CD4-positive, alpha-beta T cell (primary cell): ENCODE data around the gene CISH. TPM values are rescaled to one million over a fixed set of nuclear protein-coding genes. Genes with fewer than 3 reads are reported as not detected.

Experiments used
- ATAC-seq: fragments of 200-7000 bp; cut with Tn5 transposase; one replicate; pipeline ENCODE4 v1.10.0; 2022; ENCODE audit warnings: mild to moderate bottlenecking; ENCODE audit not compliant: poor library complexity
- CTCF ChIA-PET: fragments of 350-600 bp; sonication (Branson Sonifier 250); formaldehyde crosslinking; loops from one replicate; lab custom pipeline; 2021; ENCODE audit warnings: antibody characterized with exemption, inconsistent platforms; lab: Charles Lee
- POLR2A ChIA-PET: fragments of 350-600 bp; sonication (Branson Sonifier 250); formaldehyde crosslinking; loops from one replicate; lab custom pipeline; 2021; ENCODE audit warnings: antibody characterized with exemption, inconsistent platforms; lab: Charles Lee
- DNase-seq, 14 experiments: peaks; one replicate each; pipeline ENCODE4 v3.0.0-alpha.2; 2013 to 2020; ENCODE audit warnings: mixed read lengths in 2 of 14
- H3K27ac ChIP-seq, 2 donors: one replicate each; pipeline versions ENCODE4 v1.5.1 to v1.7.0; 2013; ENCODE audit warnings: low read length in 2 of 2, low read depth in 1 of 2, mild to moderate bottlenecking in 1 of 2
- H3K27me3 ChIP-seq, 2 experiments: 1 replicate in 1 of 2; 2 replicates in 1 of 2; pipeline versions ENCODE4 v1.6.1 to v1.7.0; 2013; ENCODE audit warnings: low read length in 2 of 2, control low read depth in 1 of 2, mild to moderate bottlenecking in 1 of 2, moderate library complexity in 1 of 2; ENCODE audit not compliant: insufficient read depth in 2 of 2, control insufficient read depth in 1 of 2
- H3K36me3 ChIP-seq: one replicate; pipeline ENCODE4 v1.6.1; 2013; ENCODE audit warnings: low read length, control low read depth; ENCODE audit not compliant: insufficient read depth
- H3K4me1 ChIP-seq: one replicate; pipeline ENCODE4 v1.6.1; 2013; ENCODE audit warnings: low read length, control low read depth; ENCODE audit not compliant: insufficient read depth
- H3K4me3 ChIP-seq: one replicate; pipeline ENCODE4 v1.5.1; 2013; ENCODE audit warnings: mild to moderate bottlenecking, low read length, moderate library complexity
- H3K9me3 ChIP-seq, 2 experiments: 1 replicate in 1 of 2; 2 replicates in 1 of 2; pipeline versions ENCODE4 v1.6.1 to v1.7.0; 2013; ENCODE audit warnings: low read length in 2 of 2, mild to moderate bottlenecking in 2 of 2, control low read depth in 1 of 2, moderate library complexity in 1 of 2; ENCODE audit not compliant: control insufficient read depth in 1 of 2, insufficient read depth in 1 of 2
- H3K27ac Mint-ChIP-seq: one replicate; pipeline ENCODE4 v1.8.0; 2020; ENCODE audit warnings: mixed read lengths
- H3K27me3 Mint-ChIP-seq: one replicate; pipeline ENCODE4 v1.8.0; 2021; ENCODE audit warnings: mixed read lengths
- H3K36me3 Mint-ChIP-seq: one replicate; pipeline ENCODE4 v1.8.0; 2021; ENCODE audit warnings: low read depth, mixed read lengths
- H3K4me1 Mint-ChIP-seq: one replicate; pipeline ENCODE4 v1.8.0; 2021; ENCODE audit warnings: low read depth, mixed read lengths
- H3K4me3 Mint-ChIP-seq: one replicate; pipeline ENCODE4 v1.8.0; 2020; ENCODE audit warnings: mild to moderate bottlenecking, mixed read lengths
- H3K9me3 Mint-ChIP-seq: one replicate; pipeline ENCODE4 v1.8.0; 2020; ENCODE audit warnings: mixed read lengths
- intact Hi-C, 2 experiments: fragments of 100-400 bp; cut with DNase I in 1 of 2; cut with micrococcal nuclease in 1 of 2; formaldehyde crosslinking; loops; one replicate each; pipeline versions ENCODE4 v1.15.1 to v1.9.0; 2023 to 2025; cut with DNase I, micrococcal nuclease
- total RNA-seq, 174 experiments: library from RNA in 2 of 174; stranded (reverse) in 2 of 174; gene quantifications; one replicate each; pipeline ENCODE4 v1.2.3 and lab custom pipeline; 2021 to 2026
- TF ChIP-seq, protein P1 (sequence below): fragments of 200-600 bp; IDR thresholded peaks from one replicate; pipeline ENCODE4 v1.8.0; 2022; ENCODE audit warnings: antibody characterized with exemption, mild to moderate bottlenecking

Gene CISH
- total RNA-seq, 2 experiments from 2014 or later: 3.5 to 3.7 TPM

DNA sequence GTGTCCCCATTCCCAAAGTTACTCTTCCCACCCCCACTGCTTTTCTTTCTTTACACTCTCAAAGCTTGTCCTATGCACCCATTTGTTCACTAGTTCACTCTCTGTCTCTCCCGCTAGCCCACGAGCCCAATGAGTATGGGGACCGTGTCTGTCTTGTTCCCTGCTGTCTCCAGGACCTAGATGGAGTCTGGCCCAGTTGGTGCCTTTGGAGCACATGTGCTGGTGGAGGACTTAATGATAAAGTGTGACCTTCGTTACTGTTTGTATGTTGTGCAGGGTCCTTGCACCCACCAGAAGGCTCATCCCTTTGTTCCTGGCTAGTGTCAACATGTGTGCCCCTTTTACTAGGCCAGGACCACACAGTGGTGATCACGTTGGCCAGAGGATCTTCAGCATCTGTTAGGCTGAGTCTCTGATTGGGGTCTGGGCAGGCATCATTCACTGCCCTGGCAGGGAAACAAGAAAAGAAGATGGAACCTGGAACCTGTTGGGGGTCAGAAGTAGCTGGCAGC, 7.4 kb downstream of the CISH start:
- Histone ChIP-seq H3K4me1 (peaks cover 100% of the 10 kb centered on the region), H3K9me3 (no peaks in the 10 kb centered on the region), H3K27ac (peak overlapping the region; percentile 73 to 86), H3K27me3 (no peaks in the 10 kb centered on the region), H3K36me3 (peaks cover 66% of the 10 kb centered on the region), H3K4me3 (no peak overlapping the region)
- POLR2A ChIA-PET: interaction anchor here (1.1 to 20.8 kb wide), 4 partner anchors 12 to 32 kb away, joined by 3 to 446 read pairs (median 38); partner anchors contain the start of genes C3orf18 and HEMK1
- TF ChIP-seq, protein P1, sequence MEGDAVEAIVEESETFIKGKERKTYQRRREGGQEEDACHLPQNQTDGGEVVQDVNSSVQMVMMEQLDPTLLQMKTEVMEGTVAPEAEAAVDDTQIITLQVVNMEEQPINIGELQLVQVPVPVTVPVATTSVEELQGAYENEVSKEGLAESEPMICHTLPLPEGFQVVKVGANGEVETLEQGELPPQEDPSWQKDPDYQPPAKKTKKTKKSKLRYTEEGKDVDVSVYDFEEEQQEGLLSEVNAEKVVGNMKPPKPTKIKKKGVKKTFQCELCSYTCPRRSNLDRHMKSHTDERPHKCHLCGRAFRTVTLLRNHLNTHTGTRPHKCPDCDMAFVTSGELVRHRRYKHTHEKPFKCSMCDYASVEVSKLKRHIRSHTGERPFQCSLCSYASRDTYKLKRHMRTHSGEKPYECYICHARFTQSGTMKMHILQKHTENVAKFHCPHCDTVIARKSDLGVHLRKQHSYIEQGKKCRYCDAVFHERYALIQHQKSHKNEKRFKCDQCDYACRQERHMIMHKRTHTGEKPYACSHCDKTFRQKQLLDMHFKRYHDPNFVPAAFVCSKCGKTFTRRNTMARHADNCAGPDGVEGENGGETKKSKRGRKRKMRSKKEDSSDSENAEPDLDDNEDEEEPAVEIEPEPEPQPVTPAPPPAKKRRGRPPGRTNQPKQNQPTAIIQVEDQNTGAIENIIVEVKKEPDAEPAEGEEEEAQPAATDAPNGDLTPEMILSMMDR: no peak
- H3K27me3 Mint-ChIP-seq: no peaks in the 10 kb centered on the region
- no peak for ATAC-seq
- peaks cover 94% of the 10 kb centered on the region for H3K4me1 Mint-ChIP-seq
- peak overlapping the region; percentile 27 for H3K4me3 Mint-ChIP-seq
- peak overlapping the region; percentile 93 for H3K27ac Mint-ChIP-seq
- CTCF ChIA-PET: interaction anchor here (1.7 kb wide), 1 partner anchor 34 kb away, joined by 3 read pairs; the partner anchor contains the start of gene HEMK1
- intact Hi-C loops: no loop called here
- H3K36me3 Mint-ChIP-seq: peaks cover 56% of the 10 kb centered on the region
- H3K9me3 Mint-ChIP-seq: no peaks in the 10 kb centered on the region
- no peak for DNase-seq

DNA sequence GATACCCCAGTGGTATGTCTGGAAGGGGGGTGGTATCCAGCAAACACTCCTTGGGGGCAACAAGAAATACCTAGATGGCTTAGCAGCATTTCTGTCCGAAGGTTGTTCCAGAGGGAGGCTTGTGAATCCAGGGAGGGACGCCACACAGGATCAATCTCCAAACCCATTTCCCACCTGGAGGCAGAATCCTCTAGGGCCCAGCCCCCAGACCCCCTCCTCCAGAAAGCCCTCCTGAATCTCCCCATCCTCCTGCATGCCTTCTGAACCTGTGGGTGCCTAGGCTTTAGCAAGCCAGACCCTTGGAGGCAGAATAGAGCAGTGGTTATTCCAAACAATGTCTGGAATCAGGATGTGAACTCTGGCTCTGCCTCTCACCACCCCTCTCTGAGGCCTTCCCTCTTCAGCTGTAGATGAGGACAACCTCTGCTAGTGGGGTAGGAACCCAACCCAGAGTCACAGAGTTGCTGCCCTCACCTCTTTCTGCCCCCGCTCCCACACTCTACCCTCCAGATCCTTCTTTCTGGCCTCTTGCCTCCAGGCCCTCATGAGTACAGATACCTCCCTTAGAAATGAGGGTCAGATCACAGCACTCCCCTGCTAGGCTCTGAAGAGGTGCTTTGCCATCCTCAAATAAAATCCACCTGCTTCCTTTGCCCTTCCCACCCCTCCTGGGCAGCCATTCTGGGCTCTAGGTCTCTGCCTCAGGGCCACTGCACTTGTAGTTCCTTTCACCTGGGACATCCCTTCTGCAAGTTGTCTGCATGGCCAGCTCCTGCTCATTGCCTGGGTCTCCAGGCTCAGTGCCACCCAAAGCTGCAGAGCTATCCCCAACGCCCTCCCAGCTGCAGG, 8.1 kb downstream of the CISH start:
- ChIA-PET CTCF (interaction anchor here (1.7 kb wide), 1 partner anchor 34 kb away, joined by 3 read pairs; the partner anchor contains the start of gene HEMK1), POLR2A (interaction anchor here (1.1 to 20.8 kb wide), 4 partner anchors 7 to 31 kb away, joined by 3 to 446 read pairs (median 61); partner anchors contain the start of genes C3orf18, CISH and HEMK1)
- Histone ChIP-seq H3K4me1 (peaks cover 100% of the 10 kb centered on the region), H3K9me3 (no peaks in the 10 kb centered on the region), H3K36me3 (peaks cover 59% of the 10 kb centered on the region), H3K27ac (peak overlapping the region; percentile 73 to 86), H3K4me3 (no peak overlapping the region), H3K27me3 (no peaks in the 10 kb centered on the region)
- intact Hi-C loops: no loop called here
- H3K4me3 Mint-ChIP-seq: peak overlapping the region; percentile 27
- TF ChIP-seq, protein P1: no peak
- no peaks in the 10 kb centered on the region for H3K27me3 Mint-ChIP-seq
- peak overlapping the region; percentile 93 for H3K27ac Mint-ChIP-seq
- H3K36me3 Mint-ChIP-seq: peaks cover 49% of the 10 kb centered on the region
- H3K9me3 Mint-ChIP-seq: no peaks in the 10 kb centered on the region
- DNase-seq (no peak), ATAC-seq (no peak)
- peaks cover 87% of the 10 kb centered on the region for H3K4me1 Mint-ChIP-seq

DNA sequence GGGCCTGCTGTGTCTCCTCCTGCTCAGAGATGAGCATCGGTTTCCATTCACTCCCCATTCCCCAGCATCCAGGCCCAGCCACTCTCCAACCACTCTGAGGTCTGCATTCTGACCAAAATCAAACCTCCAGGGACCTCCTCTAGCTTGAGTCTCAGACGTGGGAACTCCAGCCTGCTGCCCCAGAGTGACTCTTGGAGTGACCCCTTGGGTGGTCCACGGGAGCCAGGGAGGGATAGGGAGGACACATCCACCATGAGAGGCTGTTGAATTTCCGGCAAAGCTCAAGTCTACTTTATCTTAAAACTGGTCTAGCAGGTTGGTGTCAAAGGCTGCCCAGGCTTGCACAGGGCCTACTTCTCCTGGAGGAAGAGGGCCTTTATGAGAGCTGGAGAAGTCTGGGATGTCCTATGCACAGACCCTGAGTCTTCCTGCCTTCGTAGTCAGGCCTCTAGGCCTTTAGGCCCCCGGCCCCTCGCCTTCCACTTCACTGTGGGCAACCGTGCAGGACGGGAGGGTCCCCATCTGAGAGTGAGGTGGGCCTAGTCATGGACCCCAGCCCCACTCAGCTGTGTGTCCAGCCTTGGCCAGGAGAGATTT, 8.9 kb downstream of the CISH start:
- Histone ChIP-seq H3K4me3 (peak overlapping the region; percentile 34), H3K27me3 (no peaks in the 10 kb centered on the region), H3K9me3 (no peaks in the 10 kb centered on the region), H3K4me1 (peaks cover 95% of the 10 kb centered on the region), H3K27ac (peak overlapping the region; percentile 73 to 86), H3K36me3 (peaks cover 51% of the 10 kb centered on the region)
- Mint-ChIP-seq H3K27ac (peak overlapping the region; percentile 93), H3K4me3 (peak overlapping the region; percentile 74), H3K36me3 (peaks cover 41% of the 10 kb centered on the region), H3K27me3 (no peaks in the 10 kb centered on the region), H3K9me3 (no peaks in the 10 kb centered on the region), H3K4me1 (peaks cover 79% of the 10 kb centered on the region)
- TF ChIP-seq, protein P1: no peak
- CTCF ChIA-PET: interaction anchor here (0.9 to 2.6 kb wide), 2 partner anchors 9 to 12 kb away, joined by 3 to 20 read pairs; partner anchors contain the start of gene CISH
- intact Hi-C loops: no loop called here
- ATAC-seq (no peak), DNase-seq (no peak)
- POLR2A ChIA-PET: interaction anchor here (1.1 to 20.8 kb wide), 9 partner anchors 8 to 782 kb away, joined by 3 to 446 read pairs (median 7); partner anchors contain the start of genes C3orf18, CISH, HEMK1 and MANF
